ENCODE results near the gene IQCH.

- no peak for TF ChIP-seq EZH2 (IDR thresholded peaks at IDR 0.05; ENCODE audit: low read length, missing control alignments)
- TF ChIP-seq, protein P1, sequence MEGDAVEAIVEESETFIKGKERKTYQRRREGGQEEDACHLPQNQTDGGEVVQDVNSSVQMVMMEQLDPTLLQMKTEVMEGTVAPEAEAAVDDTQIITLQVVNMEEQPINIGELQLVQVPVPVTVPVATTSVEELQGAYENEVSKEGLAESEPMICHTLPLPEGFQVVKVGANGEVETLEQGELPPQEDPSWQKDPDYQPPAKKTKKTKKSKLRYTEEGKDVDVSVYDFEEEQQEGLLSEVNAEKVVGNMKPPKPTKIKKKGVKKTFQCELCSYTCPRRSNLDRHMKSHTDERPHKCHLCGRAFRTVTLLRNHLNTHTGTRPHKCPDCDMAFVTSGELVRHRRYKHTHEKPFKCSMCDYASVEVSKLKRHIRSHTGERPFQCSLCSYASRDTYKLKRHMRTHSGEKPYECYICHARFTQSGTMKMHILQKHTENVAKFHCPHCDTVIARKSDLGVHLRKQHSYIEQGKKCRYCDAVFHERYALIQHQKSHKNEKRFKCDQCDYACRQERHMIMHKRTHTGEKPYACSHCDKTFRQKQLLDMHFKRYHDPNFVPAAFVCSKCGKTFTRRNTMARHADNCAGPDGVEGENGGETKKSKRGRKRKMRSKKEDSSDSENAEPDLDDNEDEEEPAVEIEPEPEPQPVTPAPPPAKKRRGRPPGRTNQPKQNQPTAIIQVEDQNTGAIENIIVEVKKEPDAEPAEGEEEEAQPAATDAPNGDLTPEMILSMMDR (conservative IDR thresholded peaks at IDR 0.05 in 1 of 2, IDR thresholded peaks at IDR 0.05 in 1 of 2; ENCODE audit: low read depth in 1 of 2, low read length in 2 of 2): no peak
Observed at GRCh38 chr15:67547836-67548235, 293.2 kb downstream of the IQCH start.
